ENCODE results near the gene DSE. TPM values are rescaled to one million over a fixed set of nuclear protein-coding genes. Genes with fewer than 3 reads are reported as not detected.

Gene DSE
- total RNA-seq, 4 donors from 2014 or later: 12.6 to 71.8 (median 16.2) TPM

DNA sequence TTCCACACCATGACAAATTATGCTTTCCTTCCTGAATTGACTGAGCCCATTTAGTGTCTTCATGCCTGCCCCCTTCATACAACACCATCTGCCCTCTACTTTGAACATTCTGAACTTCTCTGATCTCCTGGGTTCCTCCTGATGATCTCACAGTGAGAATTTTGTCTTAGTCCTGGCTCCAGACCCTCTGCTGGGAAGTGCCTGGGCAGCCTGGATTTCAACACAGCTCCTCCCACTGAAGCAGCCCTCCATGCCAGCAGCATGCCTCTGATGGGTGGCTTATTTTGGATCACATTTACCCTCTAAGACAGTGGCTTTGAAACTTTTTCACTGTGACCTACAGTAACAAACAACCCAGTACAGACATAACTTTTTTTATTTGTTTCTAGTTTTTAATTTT is 41.5 kb downstream of the DSE start:
- Histone ChIP-seq H3K9me3 (no peaks in the 10 kb centered on the region), H3K4me3 (no peak overlapping the region), H3K27me3 (no peaks in the 10 kb centered on the region), H3K36me3 (no peaks in the 10 kb centered on the region), H3K27ac (no peak overlapping the region), H3K4me1 (peaks cover 0 to 24% (median 7%) of the 10 kb centered on the region in 4 donors)
- no peak for DNase-seq
- TF ChIP-seq CTCF (IDR thresholded peaks at IDR 0.05): no peak
- TF ChIP-seq POLR2A (IDR thresholded peaks at IDR 0.05): no peak

DNA sequence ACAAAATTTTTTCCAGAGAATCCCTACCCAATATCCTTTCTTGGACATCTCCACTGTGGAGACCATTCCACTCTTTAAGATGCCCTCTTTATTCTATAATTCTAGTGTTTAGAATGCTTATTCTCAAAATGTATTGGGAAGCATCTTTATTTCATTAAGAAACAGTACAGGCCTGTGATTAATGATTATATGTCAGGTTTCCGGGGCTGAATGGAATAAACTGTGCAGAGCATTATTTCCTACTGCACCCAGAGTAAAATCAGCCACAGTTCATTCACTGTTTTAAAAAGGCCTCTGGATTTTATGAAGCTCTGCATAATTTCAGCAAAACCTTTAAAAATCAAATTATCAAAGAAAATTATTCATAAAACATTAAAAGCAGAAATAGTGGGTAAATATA is 42.6 kb downstream of the DSE start:
- no peak for TF ChIP-seq POLR2A (IDR thresholded peaks at IDR 0.05)
- H3K27me3 ChIP-seq: no peaks in the 10 kb centered on the region
- H3K9me3 ChIP-seq: no peaks in the 10 kb centered on the region
- no peak overlapping the region for H3K27ac ChIP-seq
- H3K4me1 ChIP-seq: peaks cover 0 to 24% (median 7%) of the 10 kb centered on the region in 4 donors
- H3K4me3 ChIP-seq: no peak overlapping the region
- no peak for DNase-seq
- H3K36me3 ChIP-seq: no peaks in the 10 kb centered on the region

GRCh38 chr6:116417661-116418060 is 46.9 kb downstream of the DSE start:
- Histone ChIP-seq H3K27ac (no peak overlapping the region), H3K4me3 (no peak overlapping the region), H3K36me3 (no peaks in the 10 kb centered on the region), H3K27me3 (no peaks in the 10 kb centered on the region), H3K9me3 (no peaks in the 10 kb centered on the region), H3K4me1 (no peaks in the 10 kb centered on the region)
- TF ChIP-seq POLR2A (IDR thresholded peaks at IDR 0.05): no peak
- no peak for TF ChIP-seq CTCF (IDR thresholded peaks at IDR 0.05)
- no peak for DNase-seq

GRCh38 chr6:116419069-116419786 is 48.5 kb downstream of the DSE start:
- H3K27ac ChIP-seq: no peak overlapping the region
- TF ChIP-seq POLR2A (IDR thresholded peaks at IDR 0.05) (no peak), CTCF (IDR thresholded peaks at IDR 0.05) (no peak)
- no peaks in the 10 kb centered on the region for H3K4me1 ChIP-seq
- no peaks in the 10 kb centered on the region for H3K9me3 ChIP-seq
- H3K27me3 ChIP-seq: no peaks in the 10 kb centered on the region
- no peak overlapping the region for H3K4me3 ChIP-seq
- no peak for DNase-seq
- no peaks in the 10 kb centered on the region for H3K36me3 ChIP-seq

DNA sequence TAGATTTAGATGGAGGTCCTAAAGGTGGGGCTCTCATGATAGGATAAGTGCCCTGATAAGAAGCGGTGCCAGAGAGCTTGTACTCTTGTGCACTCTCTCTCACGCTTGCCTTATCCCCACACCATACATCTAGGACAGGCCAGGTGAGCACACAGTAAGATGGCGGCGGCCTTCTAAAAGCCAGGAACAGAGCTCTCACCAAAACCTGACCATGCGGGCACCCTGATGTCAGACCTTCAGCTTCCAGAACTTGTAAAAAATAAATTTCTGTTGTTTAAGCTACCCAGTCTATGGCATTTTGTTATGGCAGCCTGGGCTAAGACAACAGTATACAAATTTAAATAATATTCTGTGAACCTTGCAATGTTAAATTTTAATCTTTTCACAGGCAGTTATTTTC is 49.6 kb downstream of the DSE start:
- Histone ChIP-seq H3K4me3 (no peak overlapping the region), H3K27me3 (no peaks in the 10 kb centered on the region), H3K4me1 (no peaks in the 10 kb centered on the region), H3K36me3 (no peaks in the 10 kb centered on the region), H3K27ac (no peak overlapping the region), H3K9me3 (no peaks in the 10 kb centered on the region)
- no peak for TF ChIP-seq CTCF (IDR thresholded peaks at IDR 0.05)
- no peak for TF ChIP-seq POLR2A (IDR thresholded peaks at IDR 0.05)
- DNase-seq: no peak

- H3K4me1 ChIP-seq: no peaks in the 10 kb centered on the region
- H3K27me3 ChIP-seq: no peaks in the 10 kb centered on the region
- no peak overlapping the region for H3K27ac ChIP-seq
- H3K4me3 ChIP-seq: no peak overlapping the region
- no peaks in the 10 kb centered on the region for H3K9me3 ChIP-seq
- no peak for DNase-seq
- TF ChIP-seq POLR2A (IDR thresholded peaks at IDR 0.05) (no peak), CTCF (IDR thresholded peaks at IDR 0.05) (no peak)
- H3K36me3 ChIP-seq: no peaks in the 10 kb centered on the region
These were observed 51.5 kb downstream of the DSE start for GRCh38 chr6:116422238-116422637.
